Heart left ventricle (tissue), 16 donors: ENCODE data around the gene BCKDHA. TPM values are rescaled to one million over a fixed set of nuclear protein-coding genes. Genes with fewer than 3 reads are reported as not detected.

Source experiments
- ATAC-seq, 4 donors: fragments of 200-7000 bp; cut with Tn5 transposase; one replicate each; pipeline ENCODE4 v1.9.1; 2020 to 2022; ENCODE audit warnings: moderate library complexity in 4 of 4, mild to moderate bottlenecking in 3 of 4, moderate number of reproducible peaks in 1 of 4
- DNase-seq, 5 donors: peaks; one replicate each; pipeline ENCODE4 v3.0.0-alpha.2; 2020
- H3K27ac ChIP-seq, 12 donors: fragments of 200-600 bp; sonication (generic) in 4 of 12; one replicate each; pipeline versions ENCODE4 v1.5.0 to v1.8.0; 2016 to 2022; ENCODE audit warnings: mild to moderate bottlenecking in 2 of 12
- H3K27me3 ChIP-seq, 9 donors: fragments of 200-600 bp; sonication (generic) in 2 of 9; one replicate each; pipeline versions ENCODE4 v1.5.1 to v1.8.0; 2016 to 2022; ENCODE audit warnings: mild to moderate bottlenecking in 3 of 9
- H3K36me3 ChIP-seq, 9 donors: fragments of 200-600 bp; sonication (generic) in 2 of 9; one replicate each; pipeline versions ENCODE4 v1.5.0 to v1.8.0; 2018 to 2022; ENCODE audit warnings: mild to moderate bottlenecking in 2 of 9
- H3K4me1 ChIP-seq, 12 donors: fragments of 200-600 bp; sonication (generic) in 4 of 12; one replicate each; pipeline versions ENCODE4 v1.5.0 to v1.8.0; 2016 to 2022; ENCODE audit warnings: mild to moderate bottlenecking in 3 of 12
- H3K4me3 ChIP-seq, 12 donors: fragments of 200-600 bp; sonication (generic) in 4 of 12; one replicate each; pipeline versions ENCODE4 v1.5.0 to v1.8.0; 2017 to 2022; ENCODE audit warnings: mild to moderate bottlenecking in 9 of 12, moderate library complexity in 4 of 12
- H3K9me3 ChIP-seq, 12 donors: fragments of 200-600 bp; sonication (generic) in 4 of 12; one replicate each; pipeline versions ENCODE4 v1.5.0 to v1.8.0; 2016 to 2022; ENCODE audit warnings: mild to moderate bottlenecking in 1 of 12
- POLR2A ChIP-seq, 2 donors: fragments of 450-650 bp; IDR thresholded peaks; one replicate each; pipeline ENCODE4 v1.6.1; 2017; ENCODE audit warnings: antibody characterized with exemption in 2 of 2, mild to moderate bottlenecking in 2 of 2, moderate library complexity in 2 of 2
- WGBS, 4 donors: extraction: QIAGEN DNeasy Blood & Tissue Kit in 2 of 4; methylation state at CpG; one replicate each; pipeline versions ENCODE4 v1.1.5 to v1.1.7; 2013 to 2018; 5-methylcytosine and 5-hydroxymethylcytosine counted together
- intact Hi-C, 10 donors: fragments of 100-400 bp; cut with DNase I; formaldehyde crosslinking; loops; one replicate each; pipeline versions ENCODE4 v1.11.1 to v1.14.2; 2022
- polyA plus RNA-seq, 2 donors: library from polyadenylated mRNA; stranded (reverse); fragments of 200-250 nt; gene quantifications; one replicate each; pipeline ENCODE4 v1.2.3, GENCODE V29; 2013
- total RNA-seq, 9 donors: library from RNA; depleted of rRNA in 2 of 9; stranded (reverse); fragments of >200 nt in 2 of 9; fragmentation: NEBNext Ultra II Directional in 3 of 9; extraction: Animal tissue kit (Norgen Biotek cat#: 25700) in 3 of 9; gene quantifications; one replicate each; pipeline versions ENCODE4 v1.1.0 to v1.2.4, GENCODE V29; 2016 to 2023
- TF ChIP-seq, protein P1 (sequence below), 12 donors: fragments of 200-600 bp; sonication (generic) in 4 of 12; IDR thresholded peaks; one replicate each; pipeline versions ENCODE4 v1.5.0 to v1.8.0; 2018 to 2022; ENCODE audit warnings: antibody characterized with exemption in 12 of 12, mild to moderate bottlenecking in 5 of 12
- donor health status: ischemic (EF 13 %, LVEDD 7.1; RV severe dilation, severe dysfunction).
- donor health status: healthy with polysubstance abuse.
- donor health status: DM: no; HTN: yes; CAD: no.
- donor health status: DM: no; HTN: no; CAD: no.
- donor health status: ischemic (EF 25% LVEDD 6.9; RV normal size, moderate dysfunction).
- donor health status: ischemic (EF 25% LVEDD 5.7; RV mildly dilated, moderate dysfunction).
- donor health status: healthy.
- donor health status: DM: yes; HTN: yes; CAD: no.
- donor health status: ischemic (EF 35%, LVEDD 5.7; RV mildly dilated, moderate dysfunction).
- donor health status: nonischemic (EF 11% LVEDD 7.7; RV severe dilation, severe dysfunction).
- donor health status: DM: yes; HTN: yes; CAD: no.
- donor health status: PGD.
- donor health status: ischemic (EF 29% LVEDD 5.4; RV normal size, mild dysfunction).
- donor health status: nonischemic (EF 23%, LVEDD 6.1; RV moderate dilation, normal function).

Gene BCKDHA
- total and polyA plus RNA-seq, 11 donors: 32.0 to 149 (median 39.2) TPM

DNA sequence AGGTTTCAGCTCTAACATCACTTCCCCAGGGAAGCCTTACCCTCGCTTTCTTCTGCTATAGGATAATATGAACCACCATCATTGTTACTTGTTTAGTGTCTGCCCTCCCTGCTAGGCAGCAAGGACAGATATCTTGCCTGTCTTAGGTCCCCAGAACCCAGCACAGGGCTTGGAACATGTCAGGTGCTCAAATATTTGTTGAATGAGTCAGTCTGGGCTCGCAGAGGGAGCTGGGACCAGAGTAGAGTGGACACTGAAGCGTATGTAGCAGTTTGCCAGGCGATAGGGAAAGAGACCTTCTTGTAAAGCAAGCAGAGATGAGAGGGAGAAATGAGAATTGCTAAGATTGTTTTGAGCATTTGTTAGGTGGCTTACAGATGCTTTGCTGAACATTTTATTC, 11.7 kb downstream of the BCKDHA start:
- no peak overlapping the region for H3K4me3 ChIP-seq
- H3K9me3 ChIP-seq: no peaks in the 10 kb centered on the region
- WGBS, 4 donors: 42 to 57% (median 51%) methylated on average over 4 of the region's 4 CpGs
- no peak for TF ChIP-seq POLR2A (IDR thresholded peaks at IDR 0.05)
- TF ChIP-seq, protein P1, sequence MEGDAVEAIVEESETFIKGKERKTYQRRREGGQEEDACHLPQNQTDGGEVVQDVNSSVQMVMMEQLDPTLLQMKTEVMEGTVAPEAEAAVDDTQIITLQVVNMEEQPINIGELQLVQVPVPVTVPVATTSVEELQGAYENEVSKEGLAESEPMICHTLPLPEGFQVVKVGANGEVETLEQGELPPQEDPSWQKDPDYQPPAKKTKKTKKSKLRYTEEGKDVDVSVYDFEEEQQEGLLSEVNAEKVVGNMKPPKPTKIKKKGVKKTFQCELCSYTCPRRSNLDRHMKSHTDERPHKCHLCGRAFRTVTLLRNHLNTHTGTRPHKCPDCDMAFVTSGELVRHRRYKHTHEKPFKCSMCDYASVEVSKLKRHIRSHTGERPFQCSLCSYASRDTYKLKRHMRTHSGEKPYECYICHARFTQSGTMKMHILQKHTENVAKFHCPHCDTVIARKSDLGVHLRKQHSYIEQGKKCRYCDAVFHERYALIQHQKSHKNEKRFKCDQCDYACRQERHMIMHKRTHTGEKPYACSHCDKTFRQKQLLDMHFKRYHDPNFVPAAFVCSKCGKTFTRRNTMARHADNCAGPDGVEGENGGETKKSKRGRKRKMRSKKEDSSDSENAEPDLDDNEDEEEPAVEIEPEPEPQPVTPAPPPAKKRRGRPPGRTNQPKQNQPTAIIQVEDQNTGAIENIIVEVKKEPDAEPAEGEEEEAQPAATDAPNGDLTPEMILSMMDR (IDR thresholded peaks at IDR 0.05): no peak
- intact Hi-C loops: loop anchor here in 1 of 10 donors (2.0 kb wide), 1 partner anchor 18 kb away; the partner anchor contains the start of gene B3GNT8
- H3K27ac ChIP-seq: peak overlapping the region; percentile 55 to 88 (median 78)
- DNase-seq (peak in 4 of 5 donors; percentile 56 to 66 (median 58)), ATAC-seq (peak; percentile 69 to 75 (median 73))
- H3K27me3 ChIP-seq: no peaks in the 10 kb centered on the region
- peaks cover 0 to 82% (median 68%) of the 10 kb centered on the region in 12 donors for H3K4me1 ChIP-seq
- peaks cover 0 to 33% (median 16%) of the 10 kb centered on the region in 9 donors for H3K36me3 ChIP-seq

DNA sequence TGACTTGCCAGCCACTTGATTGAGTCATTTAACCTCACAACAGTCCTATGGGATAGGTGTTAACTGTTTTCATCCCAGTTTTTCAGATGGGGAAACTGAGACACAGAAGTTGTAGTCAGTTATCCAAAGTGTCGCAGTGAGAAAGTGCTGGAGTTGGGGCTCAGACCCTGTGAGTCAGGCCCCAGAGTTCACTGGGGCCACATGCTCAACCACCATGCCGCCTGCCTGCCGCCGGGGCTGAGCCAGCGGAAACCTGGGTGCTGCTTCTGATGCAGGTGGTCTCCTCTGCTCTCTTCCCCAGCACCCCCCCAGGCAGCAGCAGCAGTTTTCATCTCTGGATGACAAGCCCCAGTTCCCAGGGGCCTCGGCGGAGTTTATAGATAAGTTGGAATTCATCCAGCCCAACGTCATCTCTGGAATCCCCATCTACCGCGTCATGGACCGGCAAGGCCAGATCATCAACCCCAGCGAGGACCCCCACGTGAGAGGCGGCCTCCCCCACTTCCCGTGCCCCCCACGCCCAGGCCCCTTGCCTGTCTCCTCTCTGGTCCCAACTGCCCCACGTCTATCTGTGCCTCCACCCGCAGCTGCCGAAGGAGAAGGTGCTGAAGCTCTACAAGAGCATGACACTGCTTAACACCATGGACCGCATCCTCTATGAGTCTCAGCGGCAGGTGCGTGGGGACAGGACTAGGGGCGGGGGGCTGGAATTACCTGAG, 12.9 kb downstream of the BCKDHA start:
- Histone ChIP-seq H3K27me3 (no peaks in the 10 kb centered on the region), H3K4me1 (peaks cover 0 to 74% (median 62%) of the 10 kb centered on the region in 12 donors), H3K9me3 (no peaks in the 10 kb centered on the region), H3K4me3 (no peak overlapping the region), H3K27ac (peak overlapping the region in 11 of 12 donors; percentile 55 to 88 (median 79)), H3K36me3 (peaks cover 0 to 45% (median 28%) of the 10 kb centered on the region in 9 donors)
- intact Hi-C loops: loop anchor here in 1 of 10 donors (2.0 kb wide), 1 partner anchor 16 kb away; the partner anchor contains the start of gene B3GNT8
- 63 to 70% (median 67%) methylated on average over 21 to 23 of the region's 23 CpGs for WGBS, 4 donors
- TF ChIP-seq, protein P1 (IDR thresholded peaks at IDR 0.05): no peak
- TF ChIP-seq POLR2A (IDR thresholded peaks at IDR 0.05): no peak
- DNase-seq (no peak), ATAC-seq (no peak)

DNA sequence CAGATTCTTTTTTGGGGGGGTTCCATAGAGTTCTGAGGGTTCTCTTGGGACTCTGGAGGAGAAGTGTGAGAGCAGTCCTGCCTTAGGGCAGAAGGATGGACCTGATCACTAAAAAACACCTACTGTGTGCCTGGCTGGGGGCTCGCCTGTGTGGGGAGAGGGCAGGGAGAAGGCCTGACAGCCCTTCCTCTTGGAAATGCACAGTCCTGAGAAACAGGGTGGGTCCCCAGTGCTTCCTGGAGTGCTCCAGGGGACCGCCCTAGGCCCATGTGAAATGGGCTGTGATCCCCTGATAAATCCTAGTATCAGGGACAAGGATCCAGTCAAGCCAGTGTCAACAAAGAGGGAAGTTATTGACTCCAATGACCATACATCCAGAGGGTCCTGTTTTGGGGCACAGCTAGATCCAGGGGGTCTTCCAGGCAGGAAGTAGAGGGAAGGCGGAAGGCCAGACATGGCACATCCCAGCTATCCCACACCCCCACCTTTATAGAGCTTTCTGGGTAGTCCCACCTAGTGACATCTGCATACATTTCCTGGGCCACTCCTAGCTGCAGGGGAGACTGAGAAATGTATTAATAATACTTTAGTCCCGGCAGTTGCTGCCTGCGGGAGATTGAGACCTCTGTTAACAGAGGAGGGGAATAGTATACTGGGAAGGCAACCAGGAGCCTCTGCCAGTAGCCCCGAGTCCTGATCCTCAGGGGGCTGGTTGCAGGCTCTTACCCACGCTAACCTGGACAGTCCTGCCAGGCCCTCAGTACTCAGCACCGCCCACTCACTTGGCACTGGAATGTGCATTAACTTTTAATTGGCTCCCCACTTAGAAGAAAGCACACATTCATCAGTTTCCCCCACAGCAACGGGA, 13.7 kb downstream of the BCKDHA start:
- ATAC-seq: peak in 2 of 4 donors; percentile 5
- Histone ChIP-seq H3K27me3 (no peaks in the 10 kb centered on the region), H3K4me3 (no peak overlapping the region), H3K4me1 (peaks cover 0 to 70% (median 56%) of the 10 kb centered on the region in 12 donors), H3K9me3 (no peaks in the 10 kb centered on the region), H3K36me3 (peaks cover 0 to 48% (median 34%) of the 10 kb centered on the region in 9 donors), H3K27ac (peak overlapping the region; percentile 6 to 88 (median 78))
- TF ChIP-seq, protein P1 (IDR thresholded peaks at IDR 0.05): no peak
- no peak for TF ChIP-seq POLR2A (IDR thresholded peaks at IDR 0.05)
- intact Hi-C loops: loop anchor here in 1 of 10 donors (2.0 kb wide), 1 partner anchor 15 kb away; the partner anchor contains the start of gene B3GNT8
- DNase-seq: no peak
- WGBS, 4 donors: 44 to 49% (median 47%) methylated on average over 9 of the region's 9 CpGs
